Activated T-cell treated with anti-CD3 and anti-CD28 coated beads, Interleukin-2, amount 50 U/mL, for 24 hours (primary cell): ENCODE measurements around the gene INAFM1.
A peak's percentile ranks its signal among the peaks of the same experiment; 100 is the strongest.

Experiments used
- DNase-seq: peaks from one replicate; pipeline ENCODE4 v3.0.0-alpha.2; 2020
- H3K27ac Mint-ChIP-seq: 2 replicates; pipeline ENCODE4 v1.8.0; 2020; ENCODE audit warnings: mild to moderate bottlenecking, mixed read lengths
- H3K27me3 Mint-ChIP-seq: 2 replicates; pipeline ENCODE4 v1.8.0; 2020; ENCODE audit warnings: mixed read lengths
- H3K36me3 Mint-ChIP-seq: 2 replicates; pipeline ENCODE4 v1.8.0; 2020; ENCODE audit warnings: low read depth, mixed read lengths
- H3K4me1 Mint-ChIP-seq: 2 replicates; pipeline ENCODE4 v1.8.0; 2020; ENCODE audit warnings: low read depth, mixed read lengths
- H3K4me3 Mint-ChIP-seq: 2 replicates; pipeline ENCODE4 v1.8.0; 2020; ENCODE audit warnings: mild to moderate bottlenecking, moderate library complexity, mixed read lengths
- H3K9me3 Mint-ChIP-seq: 2 replicates; pipeline ENCODE4 v1.8.0; 2020; ENCODE audit warnings: mixed read lengths

The INAFM1 gene

DNA sequence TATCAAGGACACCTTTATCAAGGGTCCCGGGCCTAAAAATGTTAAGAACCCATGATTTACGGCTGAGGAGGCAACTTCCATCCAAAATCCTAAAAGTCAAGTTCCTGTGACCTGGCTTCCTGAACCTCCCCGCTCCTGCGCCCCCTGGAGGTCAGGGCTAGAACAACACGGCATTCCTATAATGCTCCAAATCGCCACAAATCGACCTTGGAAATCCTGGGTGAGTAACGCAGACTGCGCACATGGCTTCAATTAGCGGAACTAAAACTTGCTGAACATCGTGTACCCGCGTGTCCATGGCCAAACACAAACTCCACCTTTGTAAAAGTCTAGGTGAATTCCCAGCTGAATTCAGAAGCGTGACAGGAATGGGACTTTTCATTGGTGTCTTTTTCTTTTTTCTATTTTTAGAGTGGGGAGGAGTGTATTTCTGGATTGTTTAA is 30.6 kb downstream of the INAFM1 start:
- Mint-ChIP-seq H3K36me3 (no peaks in the 10 kb centered on the region), H3K27me3 (peaks cover 21% of the 10 kb centered on the region), H3K4me3 (no peak overlapping the region), H3K27ac (no peak overlapping the region), H3K4me1 (peaks cover 9% of the 10 kb centered on the region), H3K9me3 (no peaks in the 10 kb centered on the region)
- DNase-seq = peak; percentile 72

- H3K36me3 Mint-ChIP-seq = no peaks in the 10 kb centered on the region
Measured at GRCh38 chr19:47306303-47306702, 31.6 kb downstream of the INAFM1 start.

GRCh38 chr19:47309038-47309437 is 34.4 kb downstream of the INAFM1 start:
- Mint-ChIP-seq H3K4me3 (no peak overlapping the region), H3K36me3 (no peaks in the 10 kb centered on the region)
- no peak for DNase-seq

More at GRCh38 chr19:47306303-47306702, 31.6 kb downstream of the INAFM1 start:
- Mint-ChIP-seq H3K4me3 (no peak overlapping the region), H3K27ac (no peak overlapping the region), H3K4me1 (peaks cover 9% of the 10 kb centered on the region), H3K9me3 (no peaks in the 10 kb centered on the region), H3K27me3 (peaks cover 21% of the 10 kb centered on the region)
- no peak for DNase-seq

DNA sequence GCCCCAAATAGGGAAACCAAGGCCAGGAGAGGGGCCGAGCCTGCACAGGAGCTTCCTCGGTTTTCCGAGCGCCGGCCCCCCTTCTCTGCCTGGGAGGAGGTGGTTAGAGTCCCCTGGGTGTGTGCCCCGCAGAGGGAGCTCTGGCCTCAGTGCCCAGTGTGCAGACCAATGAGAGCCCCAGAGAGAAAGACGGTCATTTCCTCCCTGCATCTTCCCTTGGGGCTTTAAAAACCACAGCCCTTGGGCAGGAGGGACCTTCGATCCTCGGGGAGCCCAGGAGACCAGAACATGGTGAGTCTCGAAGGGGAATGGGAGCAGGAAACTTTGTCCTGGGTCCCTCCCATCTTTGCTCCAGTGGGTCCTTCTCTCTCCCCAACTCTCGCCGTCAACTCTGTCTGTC is 34.9 kb downstream of the INAFM1 start, which contains the start of gene C5AR1:
Gene C5AR1 (plus strand): TSS at position 254 of the 400 bp plus-strand sequence. CDS start 35 bp downstream, at position 289.
- no peak within 1 kb of the TSS for H3K4me3 Mint-ChIP-seq
- no peak for DNase-seq
- peaks cover 4% of the 10 kb centered on the region for H3K4me1 Mint-ChIP-seq
- no peaks in the 10 kb centered on the region for H3K9me3 Mint-ChIP-seq
- peaks cover 32% of the 10 kb centered on the region for H3K27me3 Mint-ChIP-seq
- no peaks in the 10 kb centered on the region for H3K36me3 Mint-ChIP-seq
- H3K27ac Mint-ChIP-seq = no peak within 1 kb of the TSS

More at GRCh38 chr19:47309038-47309437, 34.4 kb downstream of the INAFM1 start:
- Mint-ChIP-seq H3K27me3 (peaks cover 33% of the 10 kb centered on the region), H3K27ac (no peak overlapping the region), H3K9me3 (no peaks in the 10 kb centered on the region), H3K4me1 (peaks cover 6% of the 10 kb centered on the region)

DNA sequence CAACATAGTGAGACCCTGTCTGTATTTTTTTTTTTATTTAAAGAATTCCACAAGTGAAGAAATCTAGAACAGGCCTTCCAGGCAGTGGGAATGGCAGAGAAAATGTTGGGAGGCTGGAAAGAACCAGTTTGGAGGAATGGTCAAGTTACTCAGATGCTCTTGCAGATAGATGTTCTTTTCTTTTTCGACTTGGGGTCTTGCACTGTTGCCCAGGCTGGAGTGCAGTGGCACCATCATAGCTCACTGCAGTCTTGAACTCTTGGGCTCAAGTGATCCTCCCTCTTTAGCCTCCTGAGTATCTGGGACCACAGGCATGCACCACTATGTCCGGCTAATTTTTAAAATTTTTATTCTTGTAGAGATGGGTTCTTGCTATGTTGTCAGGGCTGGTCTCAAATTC is 35.6 kb downstream of the INAFM1 start:
- no peak overlapping the region for H3K4me3 Mint-ChIP-seq
- H3K27ac Mint-ChIP-seq = no peak overlapping the region
- peaks cover 5% of the 10 kb centered on the region for H3K4me1 Mint-ChIP-seq
- H3K27me3 Mint-ChIP-seq = peaks cover 30% of the 10 kb centered on the region
- no peak for DNase-seq
- H3K9me3 Mint-ChIP-seq = no peaks in the 10 kb centered on the region
- no peaks in the 10 kb centered on the region for H3K36me3 Mint-ChIP-seq

- DNase-seq = no peak
- no peaks in the 10 kb centered on the region for H3K9me3 Mint-ChIP-seq
- no peak overlapping the region for H3K27ac Mint-ChIP-seq
- no peak overlapping the region for H3K4me3 Mint-ChIP-seq
- no peaks in the 10 kb centered on the region for H3K36me3 Mint-ChIP-seq
- H3K27me3 Mint-ChIP-seq = peaks cover 30% of the 10 kb centered on the region
- H3K4me1 Mint-ChIP-seq = peaks cover 6% of the 10 kb centered on the region
Measured at GRCh38 chr19:47310819-47311218, 36.1 kb downstream of the INAFM1 start.

GRCh38 chr19:47312366-47313006 is 37.8 kb downstream of the INAFM1 start:
- Mint-ChIP-seq H3K9me3 (no peaks in the 10 kb centered on the region), H3K4me3 (no peak overlapping the region), H3K27ac (no peak overlapping the region), H3K27me3 (peaks cover 21% of the 10 kb centered on the region), H3K36me3 (no peaks in the 10 kb centered on the region), H3K4me1 (peaks cover 6% of the 10 kb centered on the region)
- no peak for DNase-seq

GRCh38 chr19:47313754-47314295 is 39.1 kb downstream of the INAFM1 start:
- Mint-ChIP-seq H3K9me3 (no peaks in the 10 kb centered on the region), H3K36me3 (no peaks in the 10 kb centered on the region), H3K4me3 (no peak overlapping the region), H3K27me3 (peaks cover 23% of the 10 kb centered on the region), H3K4me1 (peaks cover 6% of the 10 kb centered on the region), H3K27ac (no peak overlapping the region)
- no peak for DNase-seq

GRCh38 chr19:47315125-47315821 is 40.6 kb downstream of the INAFM1 start:
- Mint-ChIP-seq H3K27me3 (peaks cover 29% of the 10 kb centered on the region), H3K36me3 (no peaks in the 10 kb centered on the region), H3K27ac (no peak overlapping the region), H3K9me3 (no peaks in the 10 kb centered on the region), H3K4me1 (peaks cover 6% of the 10 kb centered on the region), H3K4me3 (no peak overlapping the region)
- peak; percentile 32 for DNase-seq

DNA sequence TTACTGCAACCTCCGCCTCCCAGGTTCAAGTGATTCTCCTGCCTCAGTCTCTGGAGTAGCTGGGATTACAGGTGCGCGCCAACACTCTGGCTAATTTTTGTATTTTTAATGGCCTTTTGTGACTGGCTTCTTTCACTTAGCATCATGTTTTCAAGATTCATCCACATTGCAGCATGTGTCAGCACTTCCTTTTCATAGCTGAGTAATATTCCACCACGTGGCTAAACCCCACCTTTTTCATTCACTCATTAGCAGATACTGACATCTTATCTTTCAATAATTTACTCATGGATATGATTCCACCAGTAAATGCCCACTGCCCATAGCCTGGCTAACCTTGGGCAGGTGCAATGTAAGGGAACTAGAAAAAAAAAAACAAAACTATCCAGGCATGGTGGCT is 41.8 kb downstream of the INAFM1 start:
- Mint-ChIP-seq H3K4me3 (no peak overlapping the region), H3K27me3 (peaks cover 39% of the 10 kb centered on the region), H3K9me3 (no peaks in the 10 kb centered on the region), H3K27ac (no peak overlapping the region), H3K36me3 (no peaks in the 10 kb centered on the region), H3K4me1 (peaks cover 6% of the 10 kb centered on the region)
- no peak for DNase-seq

- Mint-ChIP-seq H3K9me3 (no peaks in the 10 kb centered on the region), H3K27ac (no peak overlapping the region), H3K27me3 (peaks cover 49% of the 10 kb centered on the region), H3K4me3 (no peak overlapping the region), H3K36me3 (no peaks in the 10 kb centered on the region), H3K4me1 (peaks cover 4% of the 10 kb centered on the region)
- no peak for DNase-seq
Measured at GRCh38 chr19:47319923-47320871, 45.5 kb downstream of the INAFM1 start.

GRCh38 chr19:47321630-47322029 is 46.9 kb downstream of the INAFM1 start:
- DNase-seq = no peak
- Mint-ChIP-seq H3K9me3 (no peaks in the 10 kb centered on the region), H3K4me3 (no peak overlapping the region), H3K4me1 (no peaks in the 10 kb centered on the region), H3K27me3 (peaks cover 53% of the 10 kb centered on the region), H3K27ac (no peak overlapping the region), H3K36me3 (no peaks in the 10 kb centered on the region)

DNA sequence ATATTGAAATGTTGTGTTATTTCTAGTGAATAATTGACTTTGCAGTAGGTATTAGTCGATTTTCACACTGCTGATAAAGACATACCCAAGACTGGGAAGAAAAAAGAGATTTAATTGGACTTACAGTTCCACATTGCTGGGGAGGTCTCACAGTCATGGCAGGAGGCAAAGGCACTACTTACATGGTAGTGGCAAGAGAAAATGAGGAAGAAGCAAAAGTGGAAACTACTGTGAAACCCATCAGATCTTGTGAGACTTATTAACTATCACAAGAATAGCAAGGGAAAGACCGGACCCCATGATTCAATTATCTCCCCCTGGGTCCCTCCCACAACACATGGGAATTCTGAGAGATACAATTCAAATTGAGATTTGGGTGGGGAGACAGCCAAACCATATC is 47.4 kb downstream of the INAFM1 start:
- no peak overlapping the region for H3K27ac Mint-ChIP-seq
- no peak for DNase-seq
- H3K4me1 Mint-ChIP-seq = no peaks in the 10 kb centered on the region
- peaks cover 53% of the 10 kb centered on the region for H3K27me3 Mint-ChIP-seq
- H3K9me3 Mint-ChIP-seq = no peaks in the 10 kb centered on the region
- no peak overlapping the region for H3K4me3 Mint-ChIP-seq
- no peaks in the 10 kb centered on the region for H3K36me3 Mint-ChIP-seq

- H3K4me1 Mint-ChIP-seq = no peaks in the 10 kb centered on the region
- no peak overlapping the region for H3K4me3 Mint-ChIP-seq
- H3K36me3 Mint-ChIP-seq = no peaks in the 10 kb centered on the region
- no peaks in the 10 kb centered on the region for H3K9me3 Mint-ChIP-seq
- DNase-seq = no peak
- H3K27me3 Mint-ChIP-seq = peaks cover 50% of the 10 kb centered on the region
- no peak overlapping the region for H3K27ac Mint-ChIP-seq
Measured at GRCh38 chr19:47323409-47323808, 48.7 kb downstream of the INAFM1 start.
